Activated CD8-positive, alpha-beta memory T cell treated with anti-CD3 and anti-CD28 coated beads, Interleukin-2, amount 10 ng/mL, durations not matched to agents 7 days and 5 days (primary cell): ENCODE measurements around the gene NCAPG2. TPM values are rescaled to one million over a fixed set of nuclear protein-coding genes. Genes with fewer than 3 reads are reported as not detected.
"Not testable (repeated sequence)": the region's sequence is repeated elsewhere in the genome, so short reads cannot be mapped to it uniquely, and the experiment has no call there.

Experiments used
- ATAC-seq: fragments of 150-1000 bp; cut with Tn5 transposase; one replicate; pipeline ENCODE4 v1.10.0; 2021; ENCODE audit warnings: moderate library complexity
- CTCF ChIA-PET: fragments of 350-600 bp; sonication (Branson Sonifier 250); formaldehyde crosslinking; loops from one replicate; lab custom pipeline; 2021; ENCODE audit warnings: antibody characterized with exemption; lab: Charles Lee
- DNase-seq: peaks from one replicate; pipeline ENCODE4 v3.0.0-alpha.2; 2020
- H3K27ac Mint-ChIP-seq: one replicate; pipeline ENCODE4 v1.8.0; 2021; ENCODE audit warnings: mild to moderate bottlenecking, mixed read lengths
- H3K27me3 Mint-ChIP-seq: one replicate; pipeline ENCODE4 v1.8.0; 2021; ENCODE audit warnings: mixed read lengths
- H3K36me3 Mint-ChIP-seq: one replicate; pipeline ENCODE4 v1.8.0; 2021; ENCODE audit warnings: mild to moderate bottlenecking, mixed read lengths
- H3K4me1 Mint-ChIP-seq: one replicate; pipeline ENCODE4 v1.8.0; 2021; ENCODE audit warnings: mixed read lengths
- H3K4me3 Mint-ChIP-seq: one replicate; pipeline ENCODE4 v1.8.0; 2021; ENCODE audit warnings: mild to moderate bottlenecking, moderate library complexity, mixed read lengths
- H3K9me3 Mint-ChIP-seq: one replicate; pipeline ENCODE4 v1.8.0; 2022; ENCODE audit warnings: low read depth, mixed read lengths
- total RNA-seq, 2 experiments: library from RNA; stranded (reverse); gene quantifications; one replicate each; pipeline ENCODE4 v1.2.3, GENCODE V29; 2021

The NCAPG2 gene
- total RNA-seq, 2 experiments from 2014 or later, result 146 to 182 TPM

DNA sequence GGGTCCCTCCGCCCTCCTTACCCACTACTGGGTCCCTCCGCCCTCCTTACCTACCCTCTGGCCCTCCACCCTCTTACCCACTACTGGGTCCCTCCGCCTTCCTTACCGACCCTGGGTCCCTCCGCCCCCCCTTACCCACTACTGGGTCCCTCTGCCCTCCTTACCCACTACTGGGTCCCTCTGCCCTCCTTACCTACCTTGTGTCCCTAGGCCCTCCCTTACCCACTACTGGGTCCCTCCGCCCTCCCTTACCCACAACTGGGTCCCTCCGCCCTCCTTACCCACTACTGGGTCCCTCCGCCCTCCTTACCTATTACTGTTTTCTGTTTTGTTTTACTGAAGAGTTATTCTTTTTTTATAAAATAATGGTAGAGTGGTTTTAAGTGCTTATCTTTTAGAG, 36.5 kb downstream of the NCAPG2 start:
- CTCF ChIA-PET, H3K4me3 Mint-ChIP-seq, H3K27ac Mint-ChIP-seq, H3K27me3 Mint-ChIP-seq, H3K9me3 Mint-ChIP-seq, DNase-seq, ATAC-seq: not testable (repeated sequence)
- Mint-ChIP-seq H3K36me3 (peaks cover 50% of the 10 kb centered on the region), H3K4me1 (peaks cover 14% of the 10 kb centered on the region)

- peaks cover 53% of the 10 kb centered on the region for H3K36me3 Mint-ChIP-seq
- H3K4me3 Mint-ChIP-seq, CTCF ChIA-PET, DNase-seq, ATAC-seq, H3K9me3 Mint-ChIP-seq, H3K27ac Mint-ChIP-seq, H3K27me3 Mint-ChIP-seq: not testable (repeated sequence)
- H3K4me1 Mint-ChIP-seq, result peaks cover 19% of the 10 kb centered on the region
Measured at GRCh38 chr7:158666966-158667678, 37.5 kb downstream of the NCAPG2 start.

DNA sequence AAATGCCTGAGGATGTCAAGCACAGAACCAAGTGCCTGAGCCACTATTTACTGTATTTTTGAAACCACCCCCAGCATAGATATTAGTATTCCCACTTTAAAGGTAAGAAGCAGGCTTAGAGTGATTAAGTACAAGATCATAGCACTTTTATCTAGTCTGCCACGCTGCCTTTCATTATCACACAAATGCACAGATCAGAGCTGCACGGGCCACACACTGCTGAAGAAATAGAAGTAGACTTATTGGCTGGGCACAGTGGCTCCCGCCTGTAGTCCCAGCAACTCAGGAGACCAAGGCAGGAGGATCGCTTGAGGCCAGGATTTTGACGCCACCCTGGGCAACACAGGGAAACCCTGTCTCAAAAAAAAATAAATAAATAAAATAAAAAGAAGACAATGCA, 38.2 kb downstream of the NCAPG2 start:
- Mint-ChIP-seq H3K4me1 (peaks cover 19% of the 10 kb centered on the region), H3K36me3 (peaks cover 53% of the 10 kb centered on the region), H3K4me3 (no peak overlapping the region), H3K27ac (no peak overlapping the region), H3K9me3 (no peaks in the 10 kb centered on the region), H3K27me3 (no peaks in the 10 kb centered on the region)
- no peak for DNase-seq
- ATAC-seq, result no peak
- CTCF ChIA-PET, result no interaction called here

DNA sequence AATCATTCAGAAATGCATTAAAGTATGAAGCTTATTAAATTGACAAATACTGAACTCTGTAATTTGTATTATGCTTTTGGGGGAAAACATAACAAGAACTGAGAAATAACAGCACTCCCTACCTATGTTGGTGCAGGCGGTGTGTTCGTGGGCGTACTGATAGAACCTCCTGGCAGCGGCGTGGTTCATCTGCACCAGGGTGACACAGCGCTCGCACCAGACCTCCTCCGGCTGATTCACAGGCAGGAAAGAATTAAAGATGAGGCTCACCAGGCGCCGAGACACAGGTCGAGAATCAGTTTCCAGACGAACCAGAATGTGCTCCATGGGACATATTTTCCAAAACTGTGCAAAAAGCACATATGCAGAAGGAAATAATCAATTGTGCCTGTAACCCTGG, 40.2 kb downstream of the NCAPG2 start:
- Mint-ChIP-seq H3K36me3 (peaks cover 48% of the 10 kb centered on the region), H3K27ac (peak overlapping the region; percentile 17), H3K27me3 (no peaks in the 10 kb centered on the region), H3K4me1 (peaks cover 21% of the 10 kb centered on the region), H3K4me3 (no peak overlapping the region), H3K9me3 (no peaks in the 10 kb centered on the region)
- ATAC-seq, result no peak
- DNase-seq, result no peak
- CTCF ChIA-PET, result no interaction called here

- Mint-ChIP-seq H3K27me3 (no peaks in the 10 kb centered on the region), H3K4me1 (peaks cover 24% of the 10 kb centered on the region), H3K27ac (peak overlapping the region; percentile 80), H3K36me3 (peaks cover 43% of the 10 kb centered on the region), H3K4me3 (peak overlapping the region; percentile 30), H3K9me3 (no peaks in the 10 kb centered on the region)
- ATAC-seq, result peak; percentile 56
- DNase-seq, result no peak
- CTCF ChIA-PET, result interaction anchor here (1.1 kb wide), 1 partner anchor 32 kb away, joined by 3 read pairs; no protein-coding TSS in a partner anchor
Measured at GRCh38 chr7:158663428-158663741, 41.2 kb downstream of the NCAPG2 start.

GRCh38 chr7:158662610-158663427, 41.8 kb downstream of the NCAPG2 start:
- ATAC-seq, result peak; percentile 82
- Mint-ChIP-seq H3K36me3 (peaks cover 46% of the 10 kb centered on the region), H3K4me3 (peak overlapping the region; percentile 30)

GRCh38 chr7:158658475-158658874, 46.1 kb downstream of the NCAPG2 start:
- no peaks in the 10 kb centered on the region for H3K9me3 Mint-ChIP-seq
- CTCF ChIA-PET, result no interaction called here
- H3K36me3 Mint-ChIP-seq, result peaks cover 61% of the 10 kb centered on the region
- peaks cover 43% of the 10 kb centered on the region for H3K4me1 Mint-ChIP-seq
- DNase-seq, result no peak
- no peak overlapping the region for H3K27ac Mint-ChIP-seq
- H3K27me3 Mint-ChIP-seq, result no peaks in the 10 kb centered on the region
- no peak overlapping the region for H3K4me3 Mint-ChIP-seq
- no peak for ATAC-seq

More at GRCh38 chr7:158662610-158663427, 41.8 kb downstream of the NCAPG2 start:
- peaks cover 27% of the 10 kb centered on the region for H3K4me1 Mint-ChIP-seq
- peak; percentile 58 for DNase-seq
- H3K27me3 Mint-ChIP-seq, result no peaks in the 10 kb centered on the region
- H3K27ac Mint-ChIP-seq, result peak overlapping the region; percentile 80
- CTCF ChIA-PET, result interaction anchor here (1.1 kb wide), 1 partner anchor 32 kb away, joined by 3 read pairs; no protein-coding TSS in a partner anchor
- no peaks in the 10 kb centered on the region for H3K9me3 Mint-ChIP-seq

DNA sequence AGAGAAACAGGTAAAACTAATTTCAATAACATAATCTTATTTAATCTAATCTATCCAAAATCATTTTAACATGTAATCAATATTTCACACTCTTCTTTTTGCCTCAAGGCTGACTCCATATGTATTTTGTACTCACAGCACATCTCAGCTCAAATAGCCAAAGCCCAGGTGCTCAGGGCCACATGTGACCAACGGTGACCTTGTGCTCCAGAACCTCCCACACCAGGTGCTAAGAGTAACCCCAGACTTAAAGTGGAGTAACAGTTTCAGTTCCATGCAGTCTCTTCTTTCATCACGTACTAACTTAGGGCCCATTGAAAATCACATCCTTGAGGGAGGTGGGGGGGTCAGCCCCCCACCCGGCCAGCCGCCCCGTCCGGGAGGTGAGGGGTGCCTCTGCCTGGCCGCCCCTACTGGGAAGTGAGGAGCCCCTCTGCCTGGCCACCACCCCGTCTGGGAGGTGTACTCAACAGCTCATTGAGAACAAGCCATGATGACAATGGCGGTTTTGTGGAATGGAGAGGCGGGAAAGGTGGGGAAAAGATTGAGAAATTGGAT, 47.3 kb downstream of the NCAPG2 start:
- Mint-ChIP-seq H3K4me3 (no peak overlapping the region), H3K27ac (peak overlapping the region; percentile 91), H3K36me3 (peaks cover 55% of the 10 kb centered on the region), H3K4me1 (peaks cover 31% of the 10 kb centered on the region), H3K9me3 (no peaks in the 10 kb centered on the region), H3K27me3 (no peaks in the 10 kb centered on the region)
- no peak for DNase-seq
- CTCF ChIA-PET, result interaction anchor here (1.0 to 2.2 kb wide), 5 partner anchors 9 to 319 kb away, joined by 3 to 11 read pairs (median 4); no protein-coding TSS in a partner anchor
- ATAC-seq, result no peak

DNA sequence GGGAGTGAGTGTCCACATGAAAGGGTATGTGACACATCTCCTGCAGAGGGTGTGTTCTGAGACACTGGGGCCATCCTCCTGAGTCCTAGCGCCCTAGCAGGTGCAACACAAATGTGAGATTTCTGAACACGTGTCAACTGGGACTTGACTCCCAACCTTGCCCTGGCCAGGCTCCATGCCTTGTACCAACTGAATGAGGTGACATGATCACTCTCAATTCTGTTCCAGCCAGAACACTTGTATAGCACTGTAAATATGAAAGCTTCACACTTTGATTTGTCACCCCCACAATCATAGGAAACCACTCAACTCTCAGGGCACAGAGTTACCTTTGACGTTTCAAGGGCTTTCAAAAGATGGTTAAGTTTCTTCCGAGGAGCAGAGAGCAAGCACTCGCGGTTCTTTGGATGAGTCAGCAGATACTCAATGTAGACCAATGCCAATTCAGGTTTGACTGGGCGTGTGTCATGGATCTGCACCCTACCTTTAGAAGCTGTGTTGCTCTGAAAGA, 48.6 kb downstream of the NCAPG2 start:
- H3K4me3 Mint-ChIP-seq, result peak overlapping the region; percentile 54
- CTCF ChIA-PET, result interaction anchor here (1.2 to 2.2 kb wide), 6 partner anchors 13 to 320 kb away, joined by 3 to 11 read pairs (median 4); no protein-coding TSS in a partner anchor
- H3K27ac Mint-ChIP-seq, result peak overlapping the region; percentile 91
- DNase-seq, result peak; percentile 92
- ATAC-seq, result peak; percentile 98
- H3K27me3 Mint-ChIP-seq, result no peaks in the 10 kb centered on the region
- peaks cover 60% of the 10 kb centered on the region for H3K36me3 Mint-ChIP-seq
- H3K9me3 Mint-ChIP-seq, result no peaks in the 10 kb centered on the region
- H3K4me1 Mint-ChIP-seq, result peaks cover 40% of the 10 kb centered on the region

DNA sequence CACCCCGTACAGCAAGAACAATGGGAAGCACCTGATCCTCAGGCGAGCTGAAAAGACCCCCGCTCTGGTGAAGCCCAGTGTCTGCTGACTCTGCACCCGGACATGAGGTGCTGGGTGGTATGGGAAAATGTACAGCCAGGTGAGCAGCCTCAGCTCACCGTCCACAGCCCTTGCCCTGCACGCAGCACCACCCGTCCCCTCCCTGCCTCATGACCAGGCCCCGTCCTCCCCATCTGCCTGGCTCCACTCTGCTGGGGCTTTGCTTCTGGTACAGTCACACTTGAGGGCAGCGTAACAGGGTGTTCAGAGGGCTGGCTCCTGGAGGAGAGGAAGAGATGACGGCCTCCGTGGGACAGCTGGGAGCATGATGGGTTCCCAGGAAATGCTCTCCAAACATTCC, 49.1 kb downstream of the NCAPG2 start:
- peak overlapping the region; percentile 91 for H3K27ac Mint-ChIP-seq
- H3K27me3 Mint-ChIP-seq, result no peaks in the 10 kb centered on the region
- no peak for DNase-seq
- H3K4me3 Mint-ChIP-seq, result no peak overlapping the region
- no peaks in the 10 kb centered on the region for H3K9me3 Mint-ChIP-seq
- CTCF ChIA-PET, result interaction anchor here (1.2 to 2.2 kb wide), 4 partner anchors 12 to 321 kb away, joined by 3 to 11 read pairs (median 4); no protein-coding TSS in a partner anchor
- ATAC-seq, result peak; percentile 2
- H3K36me3 Mint-ChIP-seq, result peaks cover 59% of the 10 kb centered on the region
- peaks cover 39% of the 10 kb centered on the region for H3K4me1 Mint-ChIP-seq

GRCh38 chr7:158651968-158652565, 52.5 kb downstream of the NCAPG2 start:
- no peaks in the 10 kb centered on the region for H3K27me3 Mint-ChIP-seq
- peaks cover 34% of the 10 kb centered on the region for H3K4me1 Mint-ChIP-seq
- H3K36me3 Mint-ChIP-seq, result peaks cover 76% of the 10 kb centered on the region
- DNase-seq, result no peak
- CTCF ChIA-PET, result interaction anchor here (1.0 to 3.0 kb wide), 2 partner anchors 325 kb away, joined by 3 to 9 read pairs; no protein-coding TSS in a partner anchor
- ATAC-seq, result no peak
- peak overlapping the region; percentile 11 for H3K27ac Mint-ChIP-seq
- no peaks in the 10 kb centered on the region for H3K9me3 Mint-ChIP-seq
- H3K4me3 Mint-ChIP-seq, result no peak overlapping the region

DNA sequence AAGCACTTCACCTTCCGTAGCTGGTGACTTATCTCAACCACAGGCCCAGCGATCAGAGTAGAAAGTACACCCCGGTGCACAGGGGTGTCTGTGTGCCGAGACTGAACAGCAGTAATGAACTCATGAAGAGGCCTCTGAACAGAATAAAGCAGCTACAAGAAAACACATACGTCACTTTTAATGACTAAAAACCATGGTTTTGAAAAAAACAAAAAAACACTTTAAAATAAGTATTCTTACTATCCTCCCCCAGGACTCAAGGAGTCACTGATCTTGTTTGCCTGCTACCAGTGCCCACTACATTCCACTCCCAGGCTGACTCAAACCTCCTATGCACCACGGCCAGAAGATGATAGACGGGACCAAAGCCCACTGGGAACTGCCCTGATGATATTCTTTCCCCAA, 53.8 kb downstream of the NCAPG2 start:
- DNase-seq, result no peak
- ATAC-seq, result no peak
- Mint-ChIP-seq H3K36me3 (peaks cover 70% of the 10 kb centered on the region), H3K4me3 (no peak overlapping the region), H3K4me1 (peaks cover 25% of the 10 kb centered on the region), H3K27me3 (no peaks in the 10 kb centered on the region), H3K9me3 (no peaks in the 10 kb centered on the region), H3K27ac (peak overlapping the region; percentile 17)
- CTCF ChIA-PET, result interaction anchor here (3.0 kb wide), 1 partner anchor 326 kb away, joined by 9 read pairs; no protein-coding TSS in a partner anchor
